WTC11 (cell line): ENCODE data around the gene NRG3.

Source experiments
- ATF3 ChIP-seq: sonication (generic); formaldehyde crosslinking; conservative IDR thresholded peaks from 2 replicates; pipeline ENCODE4 v1.8.1; 2022; ENCODE audit warnings: mild to moderate bottlenecking, missing genetic modification reagents
- CTCF ChIP-seq: fragments of 200-600 bp; IDR thresholded peaks from 2 replicates; pipeline ENCODE4 v1.8.0; 2022; ENCODE audit warnings: antibody characterized with exemption
- NFYB ChIP-seq: sonication (generic); formaldehyde crosslinking; conservative IDR thresholded peaks from 2 replicates; pipeline ENCODE4 v1.8.0; 2022; ENCODE audit warnings: low read depth, missing genetic modification reagents

- TF ChIP-seq NFYB (CRISPR knock-in tag) (no peak), CTCF (no peak), ATF3 (no peak)
Observed at GRCh38 chr10:82736305-82736704, 861.3 kb downstream of the NRG3 start.
